ENCODE measurements around the gene FRAS1. TPM values are rescaled to one million over a fixed set of nuclear protein-coding genes. Genes with fewer than 3 reads are reported as not detected.

The FRAS1 gene
- total RNA-seq, 4 donors from 2014 or later: 1.0 to 32.5 (median 3.3) TPM

GRCh38 chr4:78331965-78332364 is 274.8 kb downstream of the FRAS1 start:
- H3K27ac ChIP-seq: no peak overlapping the region

GRCh38 chr4:78332976-78333375 is 275.9 kb downstream of the FRAS1 start:
- no peak overlapping the region for H3K4me3 ChIP-seq
- no peaks in the 10 kb centered on the region for H3K9me3 ChIP-seq
- no peaks in the 10 kb centered on the region for H3K27me3 ChIP-seq
- H3K4me1 ChIP-seq: no peaks in the 10 kb centered on the region
- TF ChIP-seq CTCF (IDR thresholded peaks at IDR 0.05) (no peak), POLR2A (IDR thresholded peaks at IDR 0.05) (no peak)
- H3K36me3 ChIP-seq: no peaks in the 10 kb centered on the region
- intact Hi-C loops (cut with DNase I; ENCODE audit: low total_unique reads): no loop called here
- H3K27ac ChIP-seq: no peak overlapping the region
- no peak for DNase-seq

More at GRCh38 chr4:78331965-78332364, 274.8 kb downstream of the FRAS1 start:
- Histone ChIP-seq H3K9me3 (no peaks in the 10 kb centered on the region), H3K4me1 (no peaks in the 10 kb centered on the region), H3K27me3 (no peaks in the 10 kb centered on the region), H3K36me3 (no peaks in the 10 kb centered on the region), H3K4me3 (no peak overlapping the region)
- intact Hi-C loops (cut with DNase I; ENCODE audit: low total_unique reads): no loop called here
- TF ChIP-seq CTCF (IDR thresholded peaks at IDR 0.05) (no peak), POLR2A (IDR thresholded peaks at IDR 0.05) (no peak)
- no peak for DNase-seq

GRCh38 chr4:78336093-78336943 is 279.2 kb downstream of the FRAS1 start:
- DNase-seq: no peak
- Histone ChIP-seq H3K27me3 (no peaks in the 10 kb centered on the region), H3K36me3 (no peaks in the 10 kb centered on the region), H3K4me1 (no peaks in the 10 kb centered on the region), H3K9me3 (no peaks in the 10 kb centered on the region), H3K27ac (no peak overlapping the region), H3K4me3 (no peak overlapping the region)
- intact Hi-C loops (cut with DNase I; ENCODE audit: low total_unique reads): no loop called here
- TF ChIP-seq CTCF (IDR thresholded peaks at IDR 0.05): no peak

- DNase-seq: no peak
- no peaks in the 10 kb centered on the region for H3K9me3 ChIP-seq
- no peak overlapping the region for H3K27ac ChIP-seq
- TF ChIP-seq CTCF (IDR thresholded peaks at IDR 0.05): no peak
- H3K4me1 ChIP-seq: no peaks in the 10 kb centered on the region
- intact Hi-C loops (cut with DNase I; ENCODE audit: low total_unique reads): no loop called here
- H3K36me3 ChIP-seq: no peaks in the 10 kb centered on the region
- H3K27me3 ChIP-seq: no peaks in the 10 kb centered on the region
- H3K4me3 ChIP-seq: no peak overlapping the region
Measured at GRCh38 chr4:78337244-78338020, 280.3 kb downstream of the FRAS1 start.

GRCh38 chr4:78342125-78342524 is 285.0 kb downstream of the FRAS1 start:
- no peak overlapping the region for H3K27ac ChIP-seq
- H3K9me3 ChIP-seq: no peaks in the 10 kb centered on the region
- intact Hi-C loops (cut with DNase I; ENCODE audit: low total_unique reads): no loop called here
- no peak overlapping the region for H3K4me3 ChIP-seq
- H3K4me1 ChIP-seq: no peaks in the 10 kb centered on the region
- TF ChIP-seq CTCF (IDR thresholded peaks at IDR 0.05) (no peak), POLR2A (IDR thresholded peaks at IDR 0.05) (no peak)
- H3K27me3 ChIP-seq: no peaks in the 10 kb centered on the region
- H3K36me3 ChIP-seq: no peaks in the 10 kb centered on the region
- no peak for DNase-seq

All from uterus (tissue), 4 donors.